Astrocyte of the cerebellum (primary cell): ENCODE data around the gene SLC25A42.
"Not testable (repeated sequence)": the region's sequence is repeated elsewhere in the genome, so short reads cannot be mapped to it uniquely, and the experiment has no call there.

Source experiments
- DNase-seq: peaks from one replicate; pipeline ENCODE4 v3.0.0-alpha.2; 2011; ENCODE audit warnings: low read depth
- H3K4me3 ChIP-seq: 2 replicates; pipeline ENCODE4 v1.5.1; 2011; ENCODE audit warnings: mild to moderate bottlenecking, low read depth, low read length, moderate library complexity
- in situ Hi-C: cut with HindIII; loops from 2 replicates; pipeline ENCODE4 v1.10.0; 2017; ENCODE audit warnings: low sequenced_read_pairs
- TF ChIP-seq, protein P1 (sequence below): IDR thresholded peaks from 2 replicates; pipeline ENCODE4 v1.5.1; 2012; ENCODE audit warnings: low read length, low read depth, moderate library complexity, mild to moderate bottlenecking; ENCODE audit errors: missing control alignments

Gene SLC25A42

DNA sequence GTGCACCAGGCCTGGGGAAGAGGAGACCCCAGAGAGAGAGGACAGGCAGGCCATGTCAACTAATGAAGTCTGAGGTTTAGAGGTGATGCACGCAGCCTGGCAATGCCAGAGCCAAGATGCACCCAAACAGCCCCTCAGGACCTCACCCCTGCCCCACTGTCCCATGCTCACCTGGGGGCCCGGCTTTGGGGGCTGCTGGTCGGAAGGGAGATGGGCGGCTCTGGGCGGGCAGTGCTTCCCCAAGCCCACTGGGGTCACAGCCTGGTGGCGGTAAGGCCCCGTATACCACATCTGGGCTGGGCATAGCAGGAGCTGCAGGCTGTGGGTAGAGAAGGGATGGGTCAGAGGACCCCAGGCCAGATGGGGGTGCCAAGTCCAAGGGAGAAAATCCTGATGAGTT, 83.1 kb downstream of the SLC25A42 start:
- no peak for DNase-seq
- H3K4me3 ChIP-seq: no peak overlapping the region
- TF ChIP-seq, protein P1, sequence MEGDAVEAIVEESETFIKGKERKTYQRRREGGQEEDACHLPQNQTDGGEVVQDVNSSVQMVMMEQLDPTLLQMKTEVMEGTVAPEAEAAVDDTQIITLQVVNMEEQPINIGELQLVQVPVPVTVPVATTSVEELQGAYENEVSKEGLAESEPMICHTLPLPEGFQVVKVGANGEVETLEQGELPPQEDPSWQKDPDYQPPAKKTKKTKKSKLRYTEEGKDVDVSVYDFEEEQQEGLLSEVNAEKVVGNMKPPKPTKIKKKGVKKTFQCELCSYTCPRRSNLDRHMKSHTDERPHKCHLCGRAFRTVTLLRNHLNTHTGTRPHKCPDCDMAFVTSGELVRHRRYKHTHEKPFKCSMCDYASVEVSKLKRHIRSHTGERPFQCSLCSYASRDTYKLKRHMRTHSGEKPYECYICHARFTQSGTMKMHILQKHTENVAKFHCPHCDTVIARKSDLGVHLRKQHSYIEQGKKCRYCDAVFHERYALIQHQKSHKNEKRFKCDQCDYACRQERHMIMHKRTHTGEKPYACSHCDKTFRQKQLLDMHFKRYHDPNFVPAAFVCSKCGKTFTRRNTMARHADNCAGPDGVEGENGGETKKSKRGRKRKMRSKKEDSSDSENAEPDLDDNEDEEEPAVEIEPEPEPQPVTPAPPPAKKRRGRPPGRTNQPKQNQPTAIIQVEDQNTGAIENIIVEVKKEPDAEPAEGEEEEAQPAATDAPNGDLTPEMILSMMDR: no peak
- in situ Hi-C loops: no loop called here

DNA sequence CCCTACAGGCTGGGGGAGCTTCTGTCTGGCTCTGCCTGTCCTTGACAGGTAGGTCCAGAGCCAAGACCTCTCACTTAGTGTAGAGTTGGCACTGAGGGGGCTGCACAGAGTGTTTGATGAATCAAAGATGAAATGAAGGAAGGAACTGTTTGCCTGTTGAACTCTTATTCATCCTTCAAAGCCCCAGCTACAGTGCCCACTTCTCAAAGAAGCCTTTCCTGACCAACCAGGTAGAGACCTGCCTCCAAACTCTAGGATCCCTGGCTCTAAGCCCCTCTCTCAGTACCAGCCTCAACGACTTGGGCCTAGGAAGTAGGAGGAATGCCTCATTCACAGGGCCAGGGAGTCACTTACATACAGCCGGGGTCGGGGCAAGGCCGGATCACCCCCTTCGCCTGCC, 83.5 kb downstream of the SLC25A42 start:
- no peak for DNase-seq
- TF ChIP-seq, protein P1: no peak
- no peak overlapping the region for H3K4me3 ChIP-seq
- in situ Hi-C loops: no loop called here

DNA sequence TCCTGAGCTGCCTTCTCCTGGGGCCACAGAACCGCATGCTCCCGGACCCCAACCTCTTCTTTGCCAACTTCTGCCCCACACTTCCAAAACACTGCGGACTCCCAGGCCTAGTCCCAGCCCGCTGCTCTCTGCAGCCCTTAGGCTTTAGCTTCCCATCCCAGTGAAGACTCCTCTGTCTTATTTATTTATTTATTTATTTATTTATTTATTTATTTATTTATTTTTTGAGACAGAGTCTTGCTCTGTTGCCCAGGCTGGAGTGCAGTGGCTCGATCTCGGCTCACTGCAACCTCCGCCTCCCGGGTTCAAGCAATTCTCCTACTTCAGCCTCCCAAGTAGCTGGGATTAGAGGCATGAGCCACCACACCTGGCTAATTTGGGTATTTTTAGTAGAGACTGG, 84.7 kb downstream of the SLC25A42 start:
- H3K4me3 ChIP-seq, DNase-seq, in situ Hi-C loops: not testable (repeated sequence)

DNA sequence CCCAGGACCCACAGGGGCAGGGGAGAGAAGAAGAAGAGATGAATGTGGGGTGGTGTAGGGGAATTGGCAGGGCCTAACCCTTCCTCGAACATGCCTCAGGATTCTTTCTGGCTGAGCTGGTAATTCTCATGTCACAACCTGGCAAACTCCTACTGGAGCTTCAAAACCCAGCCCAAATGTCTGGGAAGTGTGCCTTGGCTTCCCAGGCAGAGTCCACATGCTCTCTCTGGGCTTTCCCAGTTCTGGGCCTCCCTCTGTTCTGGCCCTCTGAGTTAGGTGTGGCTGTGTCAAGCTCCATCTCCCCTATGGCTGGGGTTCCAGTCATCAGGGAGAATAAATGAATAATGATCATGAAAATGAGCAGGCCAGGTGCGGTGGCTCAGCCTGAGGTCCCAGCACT, 85.6 kb downstream of the SLC25A42 start:
- DNase-seq: no peak
- TF ChIP-seq, protein P1: no peak
- in situ Hi-C loops: no loop called here
- H3K4me3 ChIP-seq: no peak overlapping the region

DNA sequence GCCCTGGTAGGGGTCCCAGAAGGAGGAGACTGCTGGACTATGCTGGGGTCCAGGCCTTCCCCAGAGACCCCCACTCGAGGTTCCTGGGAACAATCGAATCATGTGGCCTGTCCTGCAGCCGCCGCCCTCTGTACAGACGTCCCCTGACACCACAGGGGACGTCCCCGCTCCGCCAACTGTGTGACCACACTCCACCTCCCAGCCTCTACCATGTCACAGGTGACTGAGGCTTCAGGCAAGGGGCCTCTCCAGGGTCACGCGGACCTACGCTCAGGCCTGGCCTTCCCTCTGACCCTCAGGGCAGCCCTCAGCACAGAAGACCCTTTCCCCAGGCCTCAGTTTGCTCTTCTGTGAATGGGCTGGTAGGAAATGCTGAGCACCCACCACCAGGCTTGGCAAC, 87.6 kb downstream of the SLC25A42 start:
- in situ Hi-C loops: no loop called here
- H3K4me3 ChIP-seq: no peak overlapping the region
- DNase-seq: no peak
- TF ChIP-seq, protein P1: no peak

DNA sequence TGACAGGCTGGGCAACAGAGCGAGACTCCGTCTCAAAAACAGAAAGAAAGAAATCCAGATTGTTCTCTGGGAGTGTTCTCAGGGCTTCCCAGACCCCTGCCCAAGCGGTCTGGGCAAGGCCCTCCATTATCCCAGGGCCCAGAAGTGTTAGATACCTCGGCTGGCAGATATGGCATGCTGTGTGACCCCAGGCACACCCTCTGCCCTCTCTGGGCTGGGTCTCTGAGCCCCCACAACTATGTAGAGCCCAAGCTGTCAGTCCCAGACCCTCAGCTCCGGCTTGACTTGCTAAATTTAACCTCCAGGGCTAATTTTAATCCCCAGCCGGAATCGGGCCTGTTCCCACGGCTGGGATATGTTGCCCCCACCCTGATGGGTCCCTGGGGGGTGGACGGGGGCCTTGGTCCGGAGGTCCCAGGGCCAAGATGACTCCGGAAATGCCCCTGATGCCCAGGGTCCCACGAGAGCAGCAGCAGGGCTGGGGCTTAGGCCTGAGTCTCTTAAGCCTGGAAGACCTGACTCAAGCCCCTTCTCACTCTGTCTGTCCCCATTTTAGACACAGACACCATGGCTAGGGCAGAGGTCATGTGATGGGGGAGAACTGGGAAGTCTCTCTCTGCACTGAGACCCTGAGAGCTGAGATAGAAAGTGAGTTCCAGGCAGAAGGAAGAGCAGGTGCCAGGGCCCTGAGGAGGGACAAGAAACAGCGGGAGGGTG, 89.0 kb downstream of the SLC25A42 start:
- no peak for DNase-seq
- TF ChIP-seq, protein P1: no peak
- H3K4me3 ChIP-seq: no peak overlapping the region
- in situ Hi-C loops: no loop called here

DNA sequence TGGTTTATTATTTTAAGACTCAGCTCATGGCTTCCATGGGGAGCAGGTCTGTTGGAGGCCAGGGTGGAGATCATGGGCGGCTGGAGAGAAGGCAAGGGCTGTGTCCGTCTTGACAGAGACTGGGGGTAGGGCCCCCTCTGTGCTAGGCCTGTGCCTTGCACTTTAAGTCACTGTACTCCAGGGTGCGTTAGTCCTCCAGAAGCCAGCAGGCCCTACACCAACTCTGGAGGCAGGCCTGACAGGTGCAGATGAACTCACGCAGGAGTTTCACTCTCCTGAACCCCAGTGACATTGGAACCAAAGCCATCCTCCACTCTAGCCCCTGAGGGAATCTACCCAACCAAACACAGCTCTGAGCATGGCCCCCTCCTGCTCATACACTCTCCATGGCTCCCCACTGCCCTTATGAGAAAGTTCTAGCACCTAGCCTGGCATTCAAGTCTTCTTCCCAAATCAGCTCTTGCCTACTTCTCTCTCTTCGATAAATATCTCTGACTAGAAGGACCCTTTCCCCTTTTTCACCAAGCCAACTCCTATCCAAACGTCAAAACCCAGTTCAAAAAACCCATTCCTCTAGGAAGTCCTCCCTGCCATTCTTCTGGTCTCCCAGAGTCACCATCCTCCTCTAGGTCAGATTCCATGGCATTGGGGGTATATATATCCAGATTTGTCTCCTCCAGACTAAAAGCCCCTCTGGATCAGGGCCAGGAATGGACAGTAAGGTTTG, 91.1 kb downstream of the SLC25A42 start:
- DNase-seq: no peak
- H3K4me3 ChIP-seq: no peak overlapping the region
- in situ Hi-C loops: no loop called here
- TF ChIP-seq, protein P1: no peak
